Kidney (tissue), 14 donors: ENCODE results near the gene LILRB4. TPM values are rescaled to one million over a fixed set of nuclear protein-coding genes. Genes with fewer than 3 reads are reported as not detected.

ENCODE experiments used
- DNase-seq, 5 donors: peaks; one replicate each; pipeline ENCODE4 v3.0.0-alpha.2; 2013 to 2020
- FAIRE-seq: peaks from 2 replicates; lab custom pipeline; 2012; peaks lifted over from hg19 to GRCh38; lab: Jason Lieb, UNC
- H3K27ac ChIP-seq, 2 donors: one replicate each; pipeline ENCODE4 v1.7.0; 2013; ENCODE audit warnings: low read depth in 2 of 2, low read length in 2 of 2, inconsistent platforms in 1 of 2
- H3K27me3 ChIP-seq: one replicate; pipeline ENCODE4 v1.7.1; 2013; ENCODE audit warnings: low read length, inconsistent platforms; ENCODE audit not compliant: control insufficient read depth, insufficient read depth
- H3K36me3 ChIP-seq, 3 donors: one replicate each; pipeline versions ENCODE4 v1.7.0 to v1.7.1; 2013; ENCODE audit warnings: low read length in 3 of 3, control low read depth in 1 of 3, inconsistent platforms in 1 of 3; ENCODE audit not compliant: insufficient read depth in 3 of 3, control insufficient read depth in 2 of 3
- H3K4me1 ChIP-seq, 3 donors: one replicate each; pipeline versions ENCODE4 v1.7.0 to v1.7.1; 2013; ENCODE audit warnings: low read length in 3 of 3, inconsistent platforms in 1 of 3, low read depth in 1 of 3; ENCODE audit not compliant: control insufficient read depth in 2 of 3, insufficient read depth in 2 of 3
- H3K4me3 ChIP-seq, 3 donors: one replicate each; pipeline versions ENCODE4 v1.7.0 to v1.8.1; 2013; ENCODE audit warnings: low read length in 3 of 3, control low read depth in 1 of 3, inconsistent platforms in 1 of 3
- H3K9ac ChIP-seq, 3 donors: one replicate each; pipeline versions ENCODE4 v1.7.0 to v1.7.1; 2013; ENCODE audit warnings: low read length in 3 of 3, control low read depth in 1 of 3, inconsistent platforms in 1 of 3
- H3K9me3 ChIP-seq, 3 donors: one replicate each; pipeline versions ENCODE4 v1.7.0 to v1.7.1; 2013; ENCODE audit warnings: low read length in 3 of 3, control low read depth in 1 of 3, inconsistent platforms in 1 of 3; ENCODE audit not compliant: control insufficient read depth in 2 of 3, insufficient read depth in 1 of 3
- intact Hi-C: fragments of 100-400 bp; cut with DNase I; formaldehyde crosslinking; loops from one replicate; pipeline ENCODE4 v1.11.1; 2022
- polyA plus RNA-seq: library from polyadenylated mRNA; stranded (reverse); fragments of 350-450 nt; fragmentation: Illumina TruSeq; extraction: RNeasy Lipid Tissue Mini Kit (QIAGEN cat#74804); gene quantifications from one replicate; pipeline ENCODE4 v1.2.3, GENCODE V29; 2014; ENCODE audit warnings: low read depth, low replicate concordance; ENCODE audit not compliant: insufficient read depth
- total RNA-seq: library from RNA; stranded (reverse); fragmentation: NEBNext Ultra II Directional; extraction: Animal tissue kit (Norgen Biotek cat#: 25700); gene quantifications from one replicate; pipeline ENCODE4 v1.2.1, GENCODE V29; 2021
- TF ChIP-seq, protein P1 (sequence below): IDR thresholded peaks from 3 replicates; pipeline ENCODE4 v1.5.1; 2012; ENCODE audit warnings: mild to moderate bottlenecking, moderate library complexity, borderline replicate concordance; ENCODE audit not compliant: insufficient read depth; ENCODE audit errors: extremely low read depth
- donor health status: control.
- donor health status: control.
- donor health status: control.
- donor health status: control.
- donor health status: control.
- donor health status: DM: yes; HTN: yes; CAD: no.
- donor health status: Normal renal cell carcinoma (clear cell type).

The LILRB4 gene
- total and polyA plus RNA-seq, 2 donors from 2014 or later = 1.8 to 9.9 TPM

- no peaks in the 10 kb centered on the region for H3K36me3 ChIP-seq
- no peak overlapping the region for H3K9ac ChIP-seq
- intact Hi-C loops = no loop called here
- FAIRE-seq (no peak), DNase-seq (no peak)
- H3K9me3 ChIP-seq = no peaks in the 10 kb centered on the region
- H3K27ac ChIP-seq = no peak overlapping the region
- TF ChIP-seq, protein P1, sequence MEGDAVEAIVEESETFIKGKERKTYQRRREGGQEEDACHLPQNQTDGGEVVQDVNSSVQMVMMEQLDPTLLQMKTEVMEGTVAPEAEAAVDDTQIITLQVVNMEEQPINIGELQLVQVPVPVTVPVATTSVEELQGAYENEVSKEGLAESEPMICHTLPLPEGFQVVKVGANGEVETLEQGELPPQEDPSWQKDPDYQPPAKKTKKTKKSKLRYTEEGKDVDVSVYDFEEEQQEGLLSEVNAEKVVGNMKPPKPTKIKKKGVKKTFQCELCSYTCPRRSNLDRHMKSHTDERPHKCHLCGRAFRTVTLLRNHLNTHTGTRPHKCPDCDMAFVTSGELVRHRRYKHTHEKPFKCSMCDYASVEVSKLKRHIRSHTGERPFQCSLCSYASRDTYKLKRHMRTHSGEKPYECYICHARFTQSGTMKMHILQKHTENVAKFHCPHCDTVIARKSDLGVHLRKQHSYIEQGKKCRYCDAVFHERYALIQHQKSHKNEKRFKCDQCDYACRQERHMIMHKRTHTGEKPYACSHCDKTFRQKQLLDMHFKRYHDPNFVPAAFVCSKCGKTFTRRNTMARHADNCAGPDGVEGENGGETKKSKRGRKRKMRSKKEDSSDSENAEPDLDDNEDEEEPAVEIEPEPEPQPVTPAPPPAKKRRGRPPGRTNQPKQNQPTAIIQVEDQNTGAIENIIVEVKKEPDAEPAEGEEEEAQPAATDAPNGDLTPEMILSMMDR = no peak
- no peaks in the 10 kb centered on the region for H3K27me3 ChIP-seq
- H3K4me1 ChIP-seq = no peaks in the 10 kb centered on the region
- no peak overlapping the region for H3K4me3 ChIP-seq
Measured at GRCh38 chr19:54644056-54644455, 18.7 kb upstream of the LILRB4 start.

DNA sequence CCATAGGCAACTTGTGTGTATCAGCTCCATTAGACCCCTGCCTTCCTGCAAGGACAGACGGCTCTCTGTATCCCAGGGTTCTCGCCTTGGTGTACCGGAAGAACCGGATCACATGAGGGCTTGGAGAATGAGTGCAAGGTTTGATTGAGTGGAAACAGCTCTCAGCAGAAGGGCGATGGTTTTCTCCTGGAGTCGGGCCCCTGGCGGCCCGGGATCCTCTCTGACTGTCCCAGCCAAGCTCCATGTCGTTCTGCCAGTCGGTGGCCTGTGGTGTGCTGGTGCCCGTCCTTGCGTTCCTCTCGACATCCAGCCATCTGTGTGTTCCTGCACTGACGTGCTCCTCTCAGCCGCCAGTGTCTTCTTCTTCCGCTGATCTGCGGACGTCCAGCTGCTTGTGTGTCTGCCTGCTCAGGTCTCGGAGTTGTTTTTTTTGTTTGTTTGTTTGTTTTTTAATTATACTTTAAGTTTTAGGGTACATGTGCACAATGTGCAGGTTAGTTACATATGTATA, 16.4 kb upstream of the LILRB4 start:
- H3K27ac ChIP-seq = no peak overlapping the region
- no peak overlapping the region for H3K4me3 ChIP-seq
- no peaks in the 10 kb centered on the region for H3K4me1 ChIP-seq
- no peak for DNase-seq
- intact Hi-C loops = no loop called here
- H3K9me3 ChIP-seq = no peaks in the 10 kb centered on the region
- FAIRE-seq = no peak
- H3K9ac ChIP-seq = no peak overlapping the region
- no peaks in the 10 kb centered on the region for H3K27me3 ChIP-seq
- H3K36me3 ChIP-seq = no peaks in the 10 kb centered on the region
- TF ChIP-seq, protein P1 = no peak

- no peaks in the 10 kb centered on the region for H3K27me3 ChIP-seq
- H3K27ac ChIP-seq = no peak overlapping the region
- DNase-seq = no peak
- no peak overlapping the region for H3K9ac ChIP-seq
- H3K4me3 ChIP-seq = no peak overlapping the region
- H3K36me3 ChIP-seq = no peaks in the 10 kb centered on the region
- H3K4me1 ChIP-seq = no peaks in the 10 kb centered on the region
- no peak for FAIRE-seq
- intact Hi-C loops = no loop called here
- TF ChIP-seq, protein P1 = no peak
- H3K9me3 ChIP-seq = no peaks in the 10 kb centered on the region
Measured at GRCh38 chr19:54648129-54648528, 14.7 kb upstream of the LILRB4 start.

DNA sequence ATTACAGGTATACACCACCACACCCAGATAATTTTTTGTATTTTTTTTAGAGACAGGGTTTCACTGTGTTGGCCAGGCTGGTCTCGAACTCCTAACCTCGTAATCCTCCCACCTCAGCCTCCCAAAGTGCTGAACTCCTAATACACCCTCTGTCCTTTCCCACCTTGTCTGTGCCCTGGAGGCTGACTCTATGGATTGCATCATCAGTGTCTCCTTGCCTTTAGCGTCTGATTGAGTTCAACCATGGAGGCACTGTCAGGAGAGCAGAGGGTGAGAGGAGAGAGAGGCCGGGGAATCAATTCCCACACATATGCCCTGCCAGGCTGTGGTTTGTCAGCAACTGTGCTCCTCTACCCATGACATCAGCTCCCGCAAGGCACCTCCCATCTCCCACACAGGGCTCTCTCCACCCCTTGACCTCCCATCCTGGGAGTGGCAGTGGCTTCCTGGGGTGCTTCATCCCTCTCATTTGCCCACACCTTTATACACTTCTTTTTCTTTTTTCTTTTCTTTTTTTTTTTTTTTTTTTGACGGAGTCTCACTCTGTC, 12.6 kb upstream of the LILRB4 start:
- Histone ChIP-seq H3K27me3 (no peaks in the 10 kb centered on the region), H3K9ac (no peak overlapping the region), H3K27ac (no peak overlapping the region), H3K36me3 (no peaks in the 10 kb centered on the region), H3K4me1 (no peaks in the 10 kb centered on the region), H3K4me3 (no peak overlapping the region), H3K9me3 (no peaks in the 10 kb centered on the region)
- intact Hi-C loops = no loop called here
- DNase-seq (no peak), FAIRE-seq (no peak)
- TF ChIP-seq, protein P1 = no peak
